MM.1S (cell line): ENCODE data around the gene HMGCLL1.

Source experiments
- DNase-seq: peaks from one replicate; pipeline ENCODE4 v3.0.0-alpha.2; 2015
- H2AFZ ChIP-seq: fragments of 300-600 bp; sonication (generic); 2 replicates; pipeline ENCODE4 v1.6.0; 2016; ENCODE audit warnings: antibody characterized with exemption, low read length
- H3F3A ChIP-seq: fragments of 300-600 bp; sonication (generic); 2 replicates; pipeline ENCODE4 v1.6.1; 2016; ENCODE audit warnings: mild to moderate bottlenecking, antibody characterized with exemption, low read length, moderate library complexity, mixed read lengths; ENCODE audit not compliant: insufficient read depth
- H3K27ac ChIP-seq: fragments of 300-600 bp; sonication (generic); 2 replicates; pipeline ENCODE4 v1.5.1; 2016; ENCODE audit warnings: mild to moderate bottlenecking, low read length
- H3K27me3 ChIP-seq: fragments of 300-600 bp; sonication (generic); replicated peaks from 2 replicates; pipeline ENCODE4 v1.6.0; 2016; ENCODE audit warnings: low read length; ENCODE audit not compliant: insufficient read depth
- H3K36me3 ChIP-seq: fragments of 300-600 bp; sonication (generic); replicated peaks from 2 replicates; pipeline ENCODE4 v1.6.1; 2016; ENCODE audit warnings: mild to moderate bottlenecking, low read length, mixed read lengths; ENCODE audit not compliant: insufficient read depth
- H3K4me1 ChIP-seq: fragments of 300-600 bp; sonication (generic); 2 replicates; pipeline ENCODE4 v1.6.1; 2016; ENCODE audit warnings: low read length, mixed read lengths
- H3K4me2 ChIP-seq: fragments of 300-600 bp; sonication (generic); 2 replicates; pipeline ENCODE4 v1.6.0; 2016; ENCODE audit warnings: low read depth, low read length
- H3K4me3 ChIP-seq: fragments of 300-600 bp; sonication (generic); 2 replicates; pipeline ENCODE4 v1.5.1; 2016; ENCODE audit warnings: low read length, mixed read lengths
- H3K79me2 ChIP-seq: fragments of 300-600 bp; sonication (generic); 2 replicates; pipeline ENCODE4 v1.6.1; 2016; ENCODE audit warnings: mixed run types, low read length, mixed read lengths
- H3K9ac ChIP-seq: fragments of 300-600 bp; sonication (generic); 2 replicates; pipeline ENCODE4 v1.6.1; 2016; ENCODE audit warnings: low read length, mixed read lengths
- H3K9me2 ChIP-seq: fragments of 300-600 bp; sonication (generic); replicated peaks from 2 replicates; pipeline ENCODE4 v1.6.1; 2016; ENCODE audit warnings: mild to moderate bottlenecking, low read length, mixed read lengths; ENCODE audit not compliant: insufficient read depth
- H3K9me3 ChIP-seq: fragments of 300-600 bp; sonication (generic); replicated peaks from 2 replicates; pipeline ENCODE4 v1.6.1; 2016; ENCODE audit warnings: mild to moderate bottlenecking, low read length, mixed read lengths; ENCODE audit not compliant: insufficient read depth
- H4K20me1 ChIP-seq: fragments of 300-600 bp; sonication (generic); 2 replicates; pipeline ENCODE4 v1.6.1; 2016; ENCODE audit warnings: mild to moderate bottlenecking, low read length, moderate library complexity, mixed read lengths; ENCODE audit not compliant: insufficient read depth
- EZH2 ChIP-seq: fragments of 300-600 bp; sonication (generic); optimal IDR thresholded peaks from 2 replicates; pipeline ENCODE3; 2017; ENCODE audit warnings: low read depth, mild to moderate bottlenecking, antibody characterized with exemption, low read length, mixed read lengths
- EZH2phosphoT487 ChIP-seq: fragments of 300-600 bp; sonication (generic); IDR thresholded peaks from 2 replicates; pipeline ENCODE4 v1.6.1; 2018; ENCODE audit warnings: antibody characterized with exemption, low read length
- TF ChIP-seq, protein P1 (sequence below): fragments of 300-600 bp; sonication (generic); IDR thresholded peaks from 2 replicates; pipeline ENCODE4 v1.5.1; 2016; ENCODE audit warnings: antibody characterized with exemption, low read length, mixed read lengths

HMGCLL1 gene

GRCh38 chr6:55567558-55567957 is 11.4 kb downstream of the HMGCLL1 start:
- Histone ChIP-seq H3K4me1 (no peaks in the 10 kb centered on the region), H2AFZ (no peak overlapping the region), H3K27ac (no peak overlapping the region), H3K9me3 (no peaks in the 10 kb centered on the region), H3K9ac (no peak overlapping the region), H3F3A (no peaks in the 10 kb centered on the region), H3K4me3 (no peak overlapping the region), H3K36me3 (no peaks in the 10 kb centered on the region), H3K4me2 (no peak overlapping the region), H4K20me1 (no peaks in the 10 kb centered on the region), H3K9me2 (no peaks in the 10 kb centered on the region), H3K27me3 (no peaks in the 10 kb centered on the region), H3K79me2 (no peaks in the 10 kb centered on the region)
- TF ChIP-seq EZH2 (no peak), EZH2phosphoT487 (no peak)
- TF ChIP-seq, protein P1, sequence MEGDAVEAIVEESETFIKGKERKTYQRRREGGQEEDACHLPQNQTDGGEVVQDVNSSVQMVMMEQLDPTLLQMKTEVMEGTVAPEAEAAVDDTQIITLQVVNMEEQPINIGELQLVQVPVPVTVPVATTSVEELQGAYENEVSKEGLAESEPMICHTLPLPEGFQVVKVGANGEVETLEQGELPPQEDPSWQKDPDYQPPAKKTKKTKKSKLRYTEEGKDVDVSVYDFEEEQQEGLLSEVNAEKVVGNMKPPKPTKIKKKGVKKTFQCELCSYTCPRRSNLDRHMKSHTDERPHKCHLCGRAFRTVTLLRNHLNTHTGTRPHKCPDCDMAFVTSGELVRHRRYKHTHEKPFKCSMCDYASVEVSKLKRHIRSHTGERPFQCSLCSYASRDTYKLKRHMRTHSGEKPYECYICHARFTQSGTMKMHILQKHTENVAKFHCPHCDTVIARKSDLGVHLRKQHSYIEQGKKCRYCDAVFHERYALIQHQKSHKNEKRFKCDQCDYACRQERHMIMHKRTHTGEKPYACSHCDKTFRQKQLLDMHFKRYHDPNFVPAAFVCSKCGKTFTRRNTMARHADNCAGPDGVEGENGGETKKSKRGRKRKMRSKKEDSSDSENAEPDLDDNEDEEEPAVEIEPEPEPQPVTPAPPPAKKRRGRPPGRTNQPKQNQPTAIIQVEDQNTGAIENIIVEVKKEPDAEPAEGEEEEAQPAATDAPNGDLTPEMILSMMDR, result no peak
- DNase-seq, result no peak

DNA sequence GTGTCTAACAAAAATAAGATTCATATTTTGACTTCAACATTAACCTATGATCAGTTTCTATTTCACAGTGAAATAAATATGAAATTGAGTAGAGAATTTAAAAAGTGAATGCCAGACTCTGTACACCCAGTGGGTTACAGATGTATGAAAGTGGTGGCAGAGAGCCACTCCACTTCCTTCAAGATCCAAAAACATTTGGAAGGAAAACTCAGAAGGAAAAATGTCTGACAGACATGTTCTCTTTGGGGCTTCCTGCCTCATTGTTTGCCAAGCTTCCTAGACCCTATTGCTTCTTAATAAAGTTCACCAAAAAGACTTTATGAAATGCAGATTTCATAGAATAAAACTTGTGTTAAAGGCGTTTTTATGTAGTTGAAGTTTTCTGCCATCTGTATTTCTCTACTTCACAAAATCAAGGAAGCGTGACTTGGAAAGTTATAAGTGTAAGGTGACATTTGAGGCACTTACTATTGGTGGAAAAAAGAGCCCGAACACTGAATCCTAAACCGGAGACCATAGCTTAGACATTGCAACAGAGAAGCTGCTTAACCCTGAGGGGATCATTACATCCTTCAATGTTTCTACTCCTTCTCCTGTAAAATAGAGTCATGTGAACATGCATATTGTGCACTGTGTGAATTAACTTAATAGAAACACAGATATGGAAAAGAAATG is 12.8 kb downstream of the HMGCLL1 start:
- Histone ChIP-seq H3K79me2 (no peaks in the 10 kb centered on the region), H3K4me1 (no peaks in the 10 kb centered on the region), H4K20me1 (no peaks in the 10 kb centered on the region), H3K27ac (no peak overlapping the region), H3K36me3 (no peaks in the 10 kb centered on the region), H3K9ac (no peak overlapping the region), H2AFZ (no peak overlapping the region), H3K4me2 (no peak overlapping the region), H3F3A (no peaks in the 10 kb centered on the region), H3K27me3 (no peaks in the 10 kb centered on the region), H3K9me2 (no peaks in the 10 kb centered on the region), H3K9me3 (no peaks in the 10 kb centered on the region), H3K4me3 (no peak overlapping the region)
- TF ChIP-seq EZH2phosphoT487 (no peak), EZH2 (no peak)
- TF ChIP-seq, protein P1, result no peak
- no peak for DNase-seq

DNA sequence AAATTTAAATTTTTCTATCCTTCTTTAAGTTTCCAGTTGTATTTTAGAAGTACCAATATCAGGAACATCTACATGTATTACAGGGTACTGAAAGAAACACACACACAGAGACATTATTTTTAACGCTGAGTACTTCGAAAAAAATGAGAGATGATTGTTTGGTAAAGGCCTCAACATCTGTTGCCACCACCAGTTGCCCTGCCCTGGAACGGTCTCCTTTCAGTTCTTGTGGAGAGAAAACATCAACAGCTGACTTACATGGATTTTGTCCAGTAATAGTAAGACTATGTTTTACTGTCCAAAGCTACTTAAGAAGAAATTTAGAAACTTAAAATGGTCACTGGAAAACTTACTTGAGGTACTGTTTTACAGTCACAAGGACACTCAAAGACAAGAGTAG is 16.7 kb downstream of the HMGCLL1 start:
- Histone ChIP-seq H3K36me3 (no peaks in the 10 kb centered on the region), H3K9me2 (no peaks in the 10 kb centered on the region), H3K4me2 (no peak overlapping the region), H3K27ac (no peak overlapping the region), H3K27me3 (no peaks in the 10 kb centered on the region), H3F3A (no peaks in the 10 kb centered on the region), H2AFZ (no peak overlapping the region), H3K4me1 (no peaks in the 10 kb centered on the region), H4K20me1 (no peaks in the 10 kb centered on the region), H3K79me2 (no peaks in the 10 kb centered on the region), H3K9me3 (no peaks in the 10 kb centered on the region), H3K9ac (no peak overlapping the region), H3K4me3 (no peak overlapping the region)
- DNase-seq, result no peak
- TF ChIP-seq EZH2, result no peak
- no peak for TF ChIP-seq EZH2phosphoT487
- TF ChIP-seq, protein P1, result no peak
